Psoas muscle (tissue), 8 donors: ENCODE results near the gene GALNTL6. TPM values are rescaled to one million over a fixed set of nuclear protein-coding genes. Genes with fewer than 3 reads are reported as not detected.

Experiments used
- ATAC-seq, 4 donors: fragments of 200-7000 bp; cut with Tn5 transposase; one replicate each; pipeline ENCODE4 v1.9.1; 2020; ENCODE audit warnings: moderate library complexity in 3 of 4, mild to moderate bottlenecking in 2 of 4
- DNase-seq, 2 donors: peaks; one replicate each; pipeline ENCODE4 v3.0.0-alpha.2; 2020
- H3K27ac ChIP-seq: fragments of 200-600 bp; one replicate; pipeline ENCODE4 v1.8.0; 2022
- H3K27me3 ChIP-seq, 3 donors: fragments of 200-600 bp in 1 of 3; one replicate each; pipeline versions ENCODE4 v1.6.1 to v1.8.0; 2013 to 2022; ENCODE audit warnings: low read length in 2 of 3, mild to moderate bottlenecking in 2 of 3, moderate library complexity in 1 of 3; ENCODE audit not compliant: insufficient read depth in 3 of 3
- H3K36me3 ChIP-seq, 2 donors: fragments of 200-600 bp in 1 of 2; one replicate each; pipeline versions ENCODE4 v1.6.1 to v1.8.0; 2013 to 2022; ENCODE audit warnings: low read depth in 1 of 2, mild to moderate bottlenecking in 1 of 2, moderate library complexity in 1 of 2; ENCODE audit not compliant: insufficient read depth in 1 of 2
- H3K4me1 ChIP-seq: fragments of 200-600 bp; one replicate; pipeline ENCODE4 v1.8.0; 2022
- H3K4me3 ChIP-seq: fragments of 200-600 bp; one replicate; pipeline ENCODE4 v1.8.0; 2022; ENCODE audit warnings: mild to moderate bottlenecking
- H3K9me3 ChIP-seq: fragments of 200-600 bp; one replicate; pipeline ENCODE4 v1.8.0; 2022
- CTCF ChIP-seq: fragments of 200-600 bp; IDR thresholded peaks from one replicate; pipeline ENCODE4 v1.8.0; 2022; ENCODE audit warnings: antibody characterized with exemption
- WGBS, 3 donors: extraction: QIAGEN DNeasy Blood & Tissue Kit; methylation state at CpG; one replicate each; pipeline versions ENCODE4 v1.1.6 to v1.1.7; 2013; 5-methylcytosine and 5-hydroxymethylcytosine counted together
- intact Hi-C, 2 donors: fragments of 100-400 bp; cut with DNase I; formaldehyde crosslinking; loops; one replicate each; pipeline versions ENCODE4 v1.11.0 to v1.14.2; 2022
- polyA plus RNA-seq, 3 donors: library from polyadenylated mRNA; stranded (reverse); fragments of 200-250 nt; gene quantifications; one replicate each; pipeline ENCODE4 v1.2.3, GENCODE V29; 2013
- total RNA-seq, 4 donors: library from RNA; stranded (reverse); fragmentation: NEBNext Ultra II Directional in 2 of 4; extraction: Animal tissue kit (Norgen Biotek cat#: 25700) in 2 of 4; gene quantifications; one replicate each; pipeline versions ENCODE4 v1.2.1 to v1.2.4, GENCODE V29; 2021 to 2023
- donor health status: healthy with polysubstance abuse.
- donor health status: DM: no; HTN: no; CAD: no; lungs with moderate emphysema.
- donor health status: Bipolar disorder and iron deficiency.
- donor health status: healthy.
- donor health status: DM: yes; HTN: yes; CAD: no.
- donor health status: DM: no; HTN: no; CAD: no.
- donor health status: DM: no; HTN: no; CAD: no.
- donor health status: DM: yes; HTN: yes; CAD: no.

GALNTL6 gene
- total and polyA plus RNA-seq, 7 donors = 0.01 to 0.91 (median 0.21) TPM; not detected in 3

- Histone ChIP-seq H3K9me3 (no peaks in the 10 kb centered on the region), H3K4me3 (no peak overlapping the region), H3K27me3 (no peaks in the 10 kb centered on the region), H3K27ac (no peak overlapping the region), H3K36me3 (no peaks in the 10 kb centered on the region), H3K4me1 (no peaks in the 10 kb centered on the region)
- TF ChIP-seq CTCF = no peak
- no peak for DNase-seq
- no peak for ATAC-seq
- intact Hi-C loops = loop anchor here in 1 of 2 donors (10.0 kb wide), 1 partner anchor 787 kb away; no protein-coding TSS in a partner anchor
- WGBS, 3 donors = 81 to 85% (median 82%) methylated on average over 5 of the region's 5 CpGs
Measured at GRCh38 chr4:171962110-171962509, 148.9 kb downstream of the GALNTL6 start.

- Histone ChIP-seq H3K4me1 (no peaks in the 10 kb centered on the region), H3K4me3 (no peak overlapping the region), H3K36me3 (no peaks in the 10 kb centered on the region), H3K9me3 (no peaks in the 10 kb centered on the region), H3K27ac (no peak overlapping the region), H3K27me3 (no peaks in the 10 kb centered on the region)
- WGBS, 3 donors = 66 to 73% (median 68%) methylated on average over 2 of the region's 2 CpGs
- TF ChIP-seq CTCF = no peak
- DNase-seq (no peak), ATAC-seq (no peak)
- intact Hi-C loops = loop anchor here in 1 of 2 donors (10.0 kb wide), 1 partner anchor 792 kb away; no protein-coding TSS in a partner anchor
Measured at GRCh38 chr4:171966356-171966755, 153.2 kb downstream of the GALNTL6 start.

- ATAC-seq = no peak
- no peak overlapping the region for H3K4me3 ChIP-seq
- no peak for TF ChIP-seq CTCF
- no peak for DNase-seq
- H3K27ac ChIP-seq = no peak overlapping the region
- intact Hi-C loops = no loop called here
- H3K9me3 ChIP-seq = no peaks in the 10 kb centered on the region
- no peaks in the 10 kb centered on the region for H3K4me1 ChIP-seq
- H3K36me3 ChIP-seq = no peaks in the 10 kb centered on the region
- H3K27me3 ChIP-seq = no peaks in the 10 kb centered on the region
Measured at GRCh38 chr4:171978216-171978615, 165.0 kb downstream of the GALNTL6 start.

- H3K27me3 ChIP-seq = no peaks in the 10 kb centered on the region
- 37% methylated on average over 2 of the region's 2 CpGs for WGBS, 3 donors
- H3K27ac ChIP-seq = no peak overlapping the region
- no peaks in the 10 kb centered on the region for H3K36me3 ChIP-seq
- no peak for ATAC-seq
- H3K4me1 ChIP-seq = no peaks in the 10 kb centered on the region
- no peak for TF ChIP-seq CTCF
- no peaks in the 10 kb centered on the region for H3K9me3 ChIP-seq
- intact Hi-C loops = no loop called here
- H3K4me3 ChIP-seq = no peak overlapping the region
- no peak for DNase-seq
Measured at GRCh38 chr4:171979461-171979860, 166.3 kb downstream of the GALNTL6 start.

GRCh38 chr4:171981185-171981584, 168.0 kb downstream of the GALNTL6 start:
- no peak for TF ChIP-seq CTCF
- Histone ChIP-seq H3K27ac (no peak overlapping the region), H3K4me3 (no peak overlapping the region), H3K4me1 (no peaks in the 10 kb centered on the region), H3K27me3 (no peaks in the 10 kb centered on the region), H3K36me3 (no peaks in the 10 kb centered on the region), H3K9me3 (no peaks in the 10 kb centered on the region)
- ATAC-seq = no peak
- intact Hi-C loops = no loop called here
- DNase-seq = no peak
